ENCODE results near the gene MGAT5.

The MGAT5 gene

GRCh38 chr2:134249755-134250154 lies 4.1 kb upstream of the MGAT5 start:
- in situ Hi-C loops (cut with HindIII; ENCODE audit: low pct_ligation_motif_present, low sequenced_read_pairs): no loop called here
- TF ChIP-seq CTCF (IDR thresholded peaks at IDR 0.05; ENCODE audit: low read depth, low read length, missing control alignments): no peak
- H3K36me3 ChIP-seq (replicated peaks): no peaks in the 10 kb centered on the region
- no peak for DNase-seq
- no peak overlapping the region for H3K4me3 ChIP-seq (ENCODE audit: low read depth, low read length)
- H3K27ac ChIP-seq: no peak overlapping the region
- H3K27me3 ChIP-seq (replicated peaks): no peaks in the 10 kb centered on the region

- H3K27me3 ChIP-seq (replicated peaks): no peaks in the 10 kb centered on the region
- H3K27ac ChIP-seq: no peak overlapping the region
- TF ChIP-seq CTCF (IDR thresholded peaks at IDR 0.05; ENCODE audit: low read depth, low read length, missing control alignments): no peak
- no peaks in the 10 kb centered on the region for H3K36me3 ChIP-seq (replicated peaks)
- DNase-seq: no peak
- H3K4me3 ChIP-seq (ENCODE audit: low read depth, low read length): no peak overlapping the region
- in situ Hi-C loops (cut with HindIII; ENCODE audit: low pct_ligation_motif_present, low sequenced_read_pairs): no loop called here
Measured at GRCh38 chr2:134250840-134251461, 2.9 kb upstream of the MGAT5 start.

- DNase-seq: no peak
- H3K36me3 ChIP-seq (replicated peaks): no peaks in the 10 kb centered on the region
- H3K27me3 ChIP-seq (replicated peaks): no peaks in the 10 kb centered on the region
- no peak for TF ChIP-seq CTCF (IDR thresholded peaks at IDR 0.05; ENCODE audit: low read depth, low read length, missing control alignments)
- H3K4me3 ChIP-seq (ENCODE audit: low read depth, low read length): no peak overlapping the region
- in situ Hi-C loops (cut with HindIII; ENCODE audit: low pct_ligation_motif_present, low sequenced_read_pairs): no loop called here
- no peak overlapping the region for H3K27ac ChIP-seq
Measured at GRCh38 chr2:134252092-134252750, 1.7 kb upstream of the MGAT5 start.

GRCh38 chr2:134253117-134253704 lies 661 bp upstream of the MGAT5 start:
- no peak for TF ChIP-seq CTCF (IDR thresholded peaks at IDR 0.05; ENCODE audit: low read depth, low read length, missing control alignments)
- no peaks in the 10 kb centered on the region for H3K36me3 ChIP-seq (replicated peaks)
- in situ Hi-C loops (cut with HindIII; ENCODE audit: low pct_ligation_motif_present, low sequenced_read_pairs): no loop called here
- no peak overlapping the region for H3K4me3 ChIP-seq (ENCODE audit: low read depth, low read length)
- DNase-seq: no peak
- H3K27ac ChIP-seq: no peak overlapping the region
- no peaks in the 10 kb centered on the region for H3K27me3 ChIP-seq (replicated peaks)

- no peaks in the 10 kb centered on the region for H3K27me3 ChIP-seq (replicated peaks)
- H3K4me3 ChIP-seq (ENCODE audit: low read depth, low read length): no peak overlapping the region
- in situ Hi-C loops (cut with HindIII; ENCODE audit: low pct_ligation_motif_present, low sequenced_read_pairs): no loop called here
- no peak for TF ChIP-seq CTCF (IDR thresholded peaks at IDR 0.05; ENCODE audit: low read depth, low read length, missing control alignments)
- no peak for DNase-seq
- no peaks in the 10 kb centered on the region for H3K36me3 ChIP-seq (replicated peaks)
- H3K27ac ChIP-seq: no peak overlapping the region
Measured at GRCh38 chr2:134254824-134255223, 952 bp downstream of the MGAT5 start.

All from brain microvascular endothelial cell (primary cell).